ENCODE measurements around the gene CAMKMT.

- TF ChIP-seq, protein P1, sequence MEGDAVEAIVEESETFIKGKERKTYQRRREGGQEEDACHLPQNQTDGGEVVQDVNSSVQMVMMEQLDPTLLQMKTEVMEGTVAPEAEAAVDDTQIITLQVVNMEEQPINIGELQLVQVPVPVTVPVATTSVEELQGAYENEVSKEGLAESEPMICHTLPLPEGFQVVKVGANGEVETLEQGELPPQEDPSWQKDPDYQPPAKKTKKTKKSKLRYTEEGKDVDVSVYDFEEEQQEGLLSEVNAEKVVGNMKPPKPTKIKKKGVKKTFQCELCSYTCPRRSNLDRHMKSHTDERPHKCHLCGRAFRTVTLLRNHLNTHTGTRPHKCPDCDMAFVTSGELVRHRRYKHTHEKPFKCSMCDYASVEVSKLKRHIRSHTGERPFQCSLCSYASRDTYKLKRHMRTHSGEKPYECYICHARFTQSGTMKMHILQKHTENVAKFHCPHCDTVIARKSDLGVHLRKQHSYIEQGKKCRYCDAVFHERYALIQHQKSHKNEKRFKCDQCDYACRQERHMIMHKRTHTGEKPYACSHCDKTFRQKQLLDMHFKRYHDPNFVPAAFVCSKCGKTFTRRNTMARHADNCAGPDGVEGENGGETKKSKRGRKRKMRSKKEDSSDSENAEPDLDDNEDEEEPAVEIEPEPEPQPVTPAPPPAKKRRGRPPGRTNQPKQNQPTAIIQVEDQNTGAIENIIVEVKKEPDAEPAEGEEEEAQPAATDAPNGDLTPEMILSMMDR (conservative IDR thresholded peaks at IDR 0.05; ENCODE audit: low read depth, low read length) = no peak
- no peak for TF ChIP-seq EZH2 (IDR thresholded peaks at IDR 0.05; ENCODE audit: low read length, unreplicated experiment)
These were observed 417.1 kb downstream of the CAMKMT start for GRCh38 chr2:44778671-44779476.

Measured in PC-3 (cell line).